ENCODE results near the gene WDR36. TPM values are rescaled to one million over a fixed set of nuclear protein-coding genes. Genes with fewer than 3 reads are reported as not detected.
"Not testable (repeated sequence)": the region's sequence is repeated elsewhere in the genome, so short reads cannot be mapped to it uniquely, and the experiment has no call there.

The WDR36 gene
- polyA plus RNA-seq, 4 donors = 26.6 to 33.8 (median 28.0) TPM

- DNase-seq (ENCODE audit: low read depth in 4 of 4, low spot score in 2 of 4) = peak in 2 of 4 donors; percentile 15 to 28
Measured at GRCh38 chr5:111134087-111134486, 41.9 kb downstream of the WDR36 start.

- DNase-seq (ENCODE audit: low read depth in 4 of 4, low spot score in 2 of 4) = no peak
Measured at GRCh38 chr5:111134864-111135263, 42.7 kb downstream of the WDR36 start.

- no peak for DNase-seq (ENCODE audit: low read depth in 4 of 4, low spot score in 2 of 4)
Measured at GRCh38 chr5:111135363-111135762, 43.2 kb downstream of the WDR36 start.

- DNase-seq (ENCODE audit: low read depth in 4 of 4, low spot score in 2 of 4) = no peak
Measured at GRCh38 chr5:111135946-111136345, 43.8 kb downstream of the WDR36 start.

- no peak for DNase-seq (ENCODE audit: low read depth in 4 of 4, low spot score in 2 of 4)
Measured at GRCh38 chr5:111138096-111138495, 45.9 kb downstream of the WDR36 start.

GRCh38 chr5:111141471-111141870 is 49.3 kb downstream of the WDR36 start:
- not testable (repeated sequence) for DNase-seq (ENCODE audit: low read depth in 4 of 4, low spot score in 2 of 4)

GRCh38 chr5:111142932-111143331 is 50.8 kb downstream of the WDR36 start:
- no peak for DNase-seq (ENCODE audit: low read depth in 4 of 4, low spot score in 2 of 4)

- DNase-seq (ENCODE audit: low read depth in 4 of 4, low spot score in 2 of 4) = no peak
Measured at GRCh38 chr5:111143910-111144309, 51.8 kb downstream of the WDR36 start.

GRCh38 chr5:111144352-111144930 is 52.3 kb downstream of the WDR36 start:
- DNase-seq (ENCODE audit: low read depth in 4 of 4, low spot score in 2 of 4) = no peak

- no peak for DNase-seq (ENCODE audit: low read depth in 4 of 4, low spot score in 2 of 4)
Measured at GRCh38 chr5:111146053-111146452, 53.9 kb downstream of the WDR36 start.

- no peak for DNase-seq (ENCODE audit: low read depth in 4 of 4, low spot score in 2 of 4)
Measured at GRCh38 chr5:111147502-111147901, 55.4 kb downstream of the WDR36 start.

- DNase-seq (ENCODE audit: low read depth in 4 of 4, low spot score in 2 of 4) = no peak
Measured at GRCh38 chr5:111151998-111152397, 59.9 kb downstream of the WDR36 start.

- DNase-seq (ENCODE audit: low read depth in 4 of 4, low spot score in 2 of 4) = no peak
Measured at GRCh38 chr5:111153483-111153882, 61.3 kb downstream of the WDR36 start.

- DNase-seq (ENCODE audit: low read depth in 4 of 4, low spot score in 2 of 4) = no peak
Measured at GRCh38 chr5:111153945-111154344, 61.8 kb downstream of the WDR36 start.

- peak in 3 of 4 donors; percentile 39 to 73 (median 46) for DNase-seq (ENCODE audit: low read depth in 4 of 4, low spot score in 2 of 4)
Measured at GRCh38 chr5:111158105-111158744, 66.1 kb downstream of the WDR36 start.

- peak in 1 of 4 donors; percentile 12 for DNase-seq (ENCODE audit: low read depth in 4 of 4, low spot score in 2 of 4)
Measured at GRCh38 chr5:111159845-111160244, 67.7 kb downstream of the WDR36 start.

GRCh38 chr5:111163000-111163399 is 70.9 kb downstream of the WDR36 start:
- no peak for DNase-seq (ENCODE audit: low read depth in 4 of 4, low spot score in 2 of 4)

GRCh38 chr5:111165058-111165457 is 72.9 kb downstream of the WDR36 start:
- no peak for DNase-seq (ENCODE audit: low read depth in 4 of 4, low spot score in 2 of 4)

- DNase-seq (ENCODE audit: low read depth in 4 of 4, low spot score in 2 of 4) = no peak
Measured at GRCh38 chr5:111167551-111167950, 75.4 kb downstream of the WDR36 start.

GRCh38 chr5:111168608-111169007 is 76.5 kb downstream of the WDR36 start:
- DNase-seq (ENCODE audit: low read depth in 4 of 4, low spot score in 2 of 4) = no peak

GRCh38 chr5:111169269-111169668 is 77.1 kb downstream of the WDR36 start:
- DNase-seq (ENCODE audit: low read depth in 4 of 4, low spot score in 2 of 4) = no peak

- no peak for DNase-seq (ENCODE audit: low read depth in 4 of 4, low spot score in 2 of 4)
Measured at GRCh38 chr5:111170279-111170678, 78.1 kb downstream of the WDR36 start.

- DNase-seq (ENCODE audit: low read depth in 4 of 4, low spot score in 2 of 4) = no peak
Measured at GRCh38 chr5:111172504-111172903, 80.4 kb downstream of the WDR36 start.
